Prostate gland (tissue), 2 donors: ENCODE measurements around the gene SGCD. TPM values are rescaled to one million over a fixed set of nuclear protein-coding genes. Genes with fewer than 3 reads are reported as not detected.

Experiments
- DNase-seq: peaks from one replicate; pipeline ENCODE4 v3.0.0-alpha.2; 2019; ENCODE audit warnings: low spot score
- H3K27ac ChIP-seq, 2 donors: fragments of 200-600 bp; sonication (generic); 2 replicates each; pipeline ENCODE4 v1.5.1; 2017 to 2019
- H3K27me3 ChIP-seq: fragments of 200-600 bp; sonication (generic); replicated peaks from 2 replicates; pipeline ENCODE4 v1.5.1; 2019; ENCODE audit not compliant: insufficient read depth
- H3K36me3 ChIP-seq, 2 donors: fragments of 200-600 bp; sonication (generic); 1 replicate in 1 of 2; 2 replicates in 1 of 2; pipeline versions ENCODE4 v1.5.1 to v1.8.1; 2017 to 2019
- H3K4me1 ChIP-seq: fragments of 200-600 bp; sonication (generic); replicated peaks from 2 replicates; pipeline ENCODE4 v1.5.1; 2019
- H3K4me3 ChIP-seq, 2 donors: fragments of 200-600 bp; sonication (generic); 2 replicates each; pipeline ENCODE4 v1.5.1; 2017 to 2019
- H3K9me3 ChIP-seq: fragments of 200-600 bp; sonication (generic); 2 replicates; pipeline ENCODE4 v1.5.1; 2017
- POLR2A ChIP-seq: fragments of 450-650 bp; IDR thresholded peaks from one replicate; pipeline ENCODE4 v1.6.1; 2016; ENCODE audit warnings: antibody characterized with exemption, mild to moderate bottlenecking
- POLR2AphosphoS5 ChIP-seq: sonication (generic); formaldehyde crosslinking; IDR thresholded peaks from one replicate; pipeline ENCODE4 v1.6.1; 2017; ENCODE audit warnings: antibody characterized with exemption
- WGBS: methylation state at CpG from one replicate; pipeline ENCODE4 v1.1.5; 2018; 5-methylcytosine and 5-hydroxymethylcytosine counted together
- intact Hi-C: fragments of 100-400 bp; cut with DNase I; formaldehyde crosslinking; loops from one replicate; pipeline ENCODE4 v1.14.2; 2022
- total RNA-seq, 2 donors: library from RNA; depleted of rRNA; stranded (reverse); fragments of >200 nt; gene quantifications; one replicate each; pipeline ENCODE4 v1.1.0, GENCODE V29; 2016
- TF ChIP-seq, protein P1 (sequence below), 4 experiments: fragments of 200-600 bp in 2 of 4; fragments of 450-650 bp in 2 of 4; sonication (generic) in 2 of 4; IDR thresholded peaks; 1 replicate in 3 of 4; 2 replicates in 1 of 4; pipeline ENCODE4 v1.5.1; 2016 to 2019; ENCODE audit warnings: antibody characterized with exemption in 4 of 4, mild to moderate bottlenecking in 2 of 4, moderate library complexity in 2 of 4

Gene SGCD
- total RNA-seq, 2 donors from 2014 or later = 3.2 to 3.6 TPM

DNA sequence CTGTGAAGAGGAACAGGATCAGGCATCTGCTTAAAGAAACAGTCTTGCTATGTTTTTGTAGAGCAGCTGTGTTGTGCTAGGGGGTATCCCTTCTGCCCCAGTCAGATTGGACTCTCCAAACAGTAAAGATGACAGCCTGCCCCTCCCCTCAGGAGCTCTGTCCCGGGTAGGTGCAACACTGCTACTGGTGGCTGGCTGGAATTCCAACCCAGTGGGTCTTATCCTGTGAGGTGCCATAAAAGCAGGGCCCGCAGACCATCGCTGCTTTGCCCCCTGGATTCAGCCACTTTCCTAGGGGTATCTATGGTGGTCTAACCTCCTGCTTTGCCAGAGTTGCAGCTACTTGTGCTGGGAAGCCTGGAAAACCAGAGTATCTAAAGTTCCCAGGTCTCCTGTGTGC, 408.5 kb downstream of the SGCD start:
- Histone ChIP-seq H3K9me3 (no peaks in the 10 kb centered on the region), H3K27me3 (no peaks in the 10 kb centered on the region), H3K4me3 (no peak overlapping the region), H3K27ac (no peak overlapping the region), H3K36me3 (no peaks in the 10 kb centered on the region), H3K4me1 (no peaks in the 10 kb centered on the region)
- no peak for DNase-seq
- WGBS = 75% methylated on average over 3 of the region's 3 CpGs
- intact Hi-C loops = no loop called here
- TF ChIP-seq POLR2A (no peak), POLR2AphosphoS5 (no peak)
- TF ChIP-seq, protein P1, sequence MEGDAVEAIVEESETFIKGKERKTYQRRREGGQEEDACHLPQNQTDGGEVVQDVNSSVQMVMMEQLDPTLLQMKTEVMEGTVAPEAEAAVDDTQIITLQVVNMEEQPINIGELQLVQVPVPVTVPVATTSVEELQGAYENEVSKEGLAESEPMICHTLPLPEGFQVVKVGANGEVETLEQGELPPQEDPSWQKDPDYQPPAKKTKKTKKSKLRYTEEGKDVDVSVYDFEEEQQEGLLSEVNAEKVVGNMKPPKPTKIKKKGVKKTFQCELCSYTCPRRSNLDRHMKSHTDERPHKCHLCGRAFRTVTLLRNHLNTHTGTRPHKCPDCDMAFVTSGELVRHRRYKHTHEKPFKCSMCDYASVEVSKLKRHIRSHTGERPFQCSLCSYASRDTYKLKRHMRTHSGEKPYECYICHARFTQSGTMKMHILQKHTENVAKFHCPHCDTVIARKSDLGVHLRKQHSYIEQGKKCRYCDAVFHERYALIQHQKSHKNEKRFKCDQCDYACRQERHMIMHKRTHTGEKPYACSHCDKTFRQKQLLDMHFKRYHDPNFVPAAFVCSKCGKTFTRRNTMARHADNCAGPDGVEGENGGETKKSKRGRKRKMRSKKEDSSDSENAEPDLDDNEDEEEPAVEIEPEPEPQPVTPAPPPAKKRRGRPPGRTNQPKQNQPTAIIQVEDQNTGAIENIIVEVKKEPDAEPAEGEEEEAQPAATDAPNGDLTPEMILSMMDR (IDR thresholded peaks at IDR 0.05) = no peak

DNA sequence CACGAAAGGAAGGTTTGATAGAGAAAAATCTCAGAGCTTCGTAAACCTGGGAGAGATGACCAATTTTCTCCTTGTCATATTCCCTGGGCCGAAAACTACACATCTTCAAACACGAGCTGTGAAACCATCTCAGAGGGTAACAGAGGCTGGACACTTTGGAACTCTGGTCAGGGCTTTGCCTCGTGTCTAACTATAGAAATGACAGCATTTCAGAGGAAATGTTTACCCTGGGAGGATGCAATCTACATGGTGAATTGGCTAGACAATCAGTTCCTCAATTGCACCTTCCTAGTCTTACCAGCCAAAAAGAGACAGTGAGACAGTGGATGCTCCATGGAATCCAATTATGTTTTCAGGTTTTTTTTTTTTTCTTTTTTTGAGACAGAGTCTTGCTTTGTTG, 414.6 kb downstream of the SGCD start:
- intact Hi-C loops = no loop called here
- H3K27ac ChIP-seq = no peak overlapping the region
- WGBS = 77% methylated on average over 5 of the region's 5 CpGs

DNA sequence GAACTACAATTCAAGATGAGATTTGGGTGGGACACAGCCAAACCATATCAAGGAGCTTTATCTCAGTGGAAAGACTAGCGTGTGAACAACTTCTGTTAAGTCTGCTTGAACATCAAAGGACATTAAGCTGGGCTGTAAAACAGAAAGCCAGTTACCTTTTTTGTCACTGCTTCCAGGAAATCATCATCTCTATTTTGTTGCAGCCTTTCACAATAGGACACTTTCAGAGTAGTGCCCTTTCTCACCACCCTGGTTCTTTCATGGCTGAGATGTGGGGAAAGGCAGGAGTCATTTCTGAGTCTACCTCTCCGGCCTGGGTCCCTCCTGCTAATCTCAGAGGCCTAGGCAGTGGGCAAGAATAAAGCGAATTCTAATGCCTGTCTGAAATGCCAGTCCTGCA, 426.9 kb downstream of the SGCD start:
- Histone ChIP-seq H3K27me3 (no peaks in the 10 kb centered on the region), H3K4me3 (no peak overlapping the region), H3K9me3 (no peaks in the 10 kb centered on the region), H3K4me1 (no peaks in the 10 kb centered on the region), H3K27ac (no peak overlapping the region), H3K36me3 (no peaks in the 10 kb centered on the region)
- DNase-seq = no peak
- intact Hi-C loops = no loop called here
- WGBS = 82% methylated on average over 3 of the region's 3 CpGs
- TF ChIP-seq, protein P1 (IDR thresholded peaks at IDR 0.05) = no peak
- TF ChIP-seq POLR2A (no peak), POLR2AphosphoS5 (no peak)

More for the DNA sequence above, 414.6 kb downstream of the SGCD start:
- Histone ChIP-seq H3K4me1 (no peaks in the 10 kb centered on the region), H3K4me3 (no peak overlapping the region), H3K36me3 (no peaks in the 10 kb centered on the region), H3K9me3 (no peaks in the 10 kb centered on the region), H3K27me3 (no peaks in the 10 kb centered on the region)
- TF ChIP-seq, protein P1 (IDR thresholded peaks at IDR 0.05) = no peak
- TF ChIP-seq POLR2AphosphoS5 (no peak), POLR2A (no peak)
- DNase-seq = no peak

- WGBS = 60% methylated on average over 3 of the region's 3 CpGs
- intact Hi-C loops = no loop called here
- no peak overlapping the region for H3K27ac ChIP-seq
- no peaks in the 10 kb centered on the region for H3K4me1 ChIP-seq
- no peaks in the 10 kb centered on the region for H3K27me3 ChIP-seq
- H3K9me3 ChIP-seq = no peaks in the 10 kb centered on the region
- DNase-seq = no peak
- TF ChIP-seq POLR2A = no peak
- H3K4me3 ChIP-seq = no peak overlapping the region
- no peaks in the 10 kb centered on the region for H3K36me3 ChIP-seq
These were observed 428.6 kb downstream of the SGCD start for GRCh38 chr5:156755421-156756087.

DNA sequence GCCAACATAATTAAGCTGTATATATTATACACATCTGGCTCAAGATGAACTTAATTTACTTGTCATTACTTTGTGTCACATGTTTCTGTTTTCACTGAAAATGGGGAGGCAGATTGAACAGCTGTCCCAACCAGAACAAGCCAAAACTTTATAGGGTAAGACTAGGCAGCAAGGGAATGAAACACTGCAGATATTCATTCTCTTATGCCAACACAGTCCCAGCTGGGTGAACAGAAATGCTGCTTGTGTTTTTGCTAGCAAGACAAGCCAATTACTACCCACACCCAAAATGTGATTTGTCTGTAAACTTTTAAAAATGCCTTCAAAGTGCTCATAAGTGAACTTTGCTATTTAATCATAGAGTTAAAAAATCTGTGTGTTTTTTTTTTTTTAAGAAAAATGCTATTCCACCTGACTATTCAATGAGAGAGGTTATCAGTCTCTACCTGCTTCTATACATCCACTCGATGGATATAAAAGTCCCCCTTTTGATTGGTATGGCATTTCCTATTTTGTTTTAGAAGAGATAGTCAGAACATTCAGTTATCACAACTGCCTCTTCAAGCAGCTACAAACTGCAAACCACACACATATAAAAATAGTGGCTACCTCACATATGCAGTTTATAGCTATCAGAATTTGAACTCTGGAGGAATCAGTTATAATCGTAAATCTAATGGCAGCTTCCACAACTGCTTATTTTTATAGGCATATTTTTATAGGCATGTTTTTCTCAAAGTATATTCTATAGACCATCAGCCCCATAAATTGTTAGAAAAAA, 431.2 kb downstream of the SGCD start:
- Histone ChIP-seq H3K27me3 (no peaks in the 10 kb centered on the region), H3K36me3 (no peaks in the 10 kb centered on the region), H3K9me3 (no peaks in the 10 kb centered on the region), H3K27ac (no peak overlapping the region), H3K4me3 (no peak overlapping the region), H3K4me1 (no peaks in the 10 kb centered on the region)
- no peak for DNase-seq
- 41% methylated on average over 2 of the region's 2 CpGs for WGBS
- intact Hi-C loops = no loop called here
- TF ChIP-seq POLR2A (no peak), POLR2AphosphoS5 (no peak)
- TF ChIP-seq, protein P1 (IDR thresholded peaks at IDR 0.05) = no peak
